HepG2 (cell line): ENCODE data around the gene MYL6. TPM values are rescaled to one million over a fixed set of nuclear protein-coding genes. Genes with fewer than 3 reads are reported as not detected.

ENCODE experiments used
- FOXO4 ChIP-seq: sonication (generic); formaldehyde crosslinking; conservative IDR thresholded peaks from 2 replicates; pipeline ENCODE4 v1.8.1; 2023; ENCODE audit warnings: missing genetic modification reagents
- MLLT10 ChIP-seq: sonication (generic); formaldehyde crosslinking; IDR thresholded peaks from 2 replicates; pipeline ENCODE4 v1.4.0; 2020; ENCODE audit warnings: missing genetic modification reagents
- MLX ChIP-seq: IDR thresholded peaks from 2 replicates; pipeline ENCODE4 v1.6.1; 2016
- PBX3 ChIP-seq: sonication (generic); formaldehyde crosslinking; IDR thresholded peaks from 2 replicates; pipeline ENCODE4 v1.8.1; 2023; ENCODE audit warnings: missing genetic modification reagents, inconsistent platforms, borderline replicate concordance
- POLR2A ChIP-seq, 2 experiments: IDR thresholded peaks; 2 replicates each; pipeline ENCODE4 v1.6.1; 2011; ENCODE audit warnings: low read depth in 2 of 2, low read length in 2 of 2, mild to moderate bottlenecking in 1 of 2, moderate library complexity in 1 of 2; ENCODE audit not compliant: insufficient read depth in 1 of 2
- RXRB ChIP-seq: IDR thresholded peaks from 2 replicates; pipeline ENCODE4 v1.6.1; 2016; ENCODE audit warnings: borderline replicate concordance, missing genetic modification reagents, missing compliant biosample characterization
- TFE3 ChIP-seq: IDR thresholded peaks from 2 replicates; pipeline ENCODE4 v1.6.1; 2016
- ZBTB7B ChIP-seq: sonication (generic); formaldehyde crosslinking; IDR thresholded peaks from 2 replicates; pipeline ENCODE4 v1.4.0; 2020; ENCODE audit warnings: missing genetic modification reagents
- ZFP90 ChIP-seq: sonication (generic); formaldehyde crosslinking; IDR thresholded peaks from 2 replicates; pipeline ENCODE4 v1.8.0; 2022; ENCODE audit warnings: missing genetic modification reagents, mild to moderate bottlenecking, inconsistent platforms, borderline replicate concordance
- ZIK1 ChIP-seq: sonication (generic); formaldehyde crosslinking; IDR thresholded peaks from 2 replicates; pipeline ENCODE4 v1.5.0; 2020; ENCODE audit warnings: mild to moderate bottlenecking, low read depth, missing genetic modification reagents, borderline replicate concordance
- ZNF20 ChIP-seq: sonication (generic); formaldehyde crosslinking; IDR thresholded peaks from 2 replicates; pipeline ENCODE4 v1.4.0; 2020; ENCODE audit warnings: mild to moderate bottlenecking, moderate library complexity, missing genetic modification reagents
- ZNF263 ChIP-seq: sonication (generic); formaldehyde crosslinking; IDR thresholded peaks from 2 replicates; pipeline ENCODE4 v1.4.0; 2020; ENCODE audit warnings: missing genetic modification reagents
- ZNF264 ChIP-seq: sonication (generic); formaldehyde crosslinking; IDR thresholded peaks from 2 replicates; pipeline ENCODE4 v1.4.0; 2020; ENCODE audit warnings: missing genetic modification reagents
- ZNF296 ChIP-seq: sonication (generic); formaldehyde crosslinking; conservative IDR thresholded peaks from 2 replicates; pipeline ENCODE4 v1.5.0; 2020; ENCODE audit warnings: mild to moderate bottlenecking, missing genetic modification reagents
- ZNF350 ChIP-seq: sonication (generic); formaldehyde crosslinking; IDR thresholded peaks from 2 replicates; pipeline ENCODE4 v1.4.0; 2020; ENCODE audit warnings: mild to moderate bottlenecking, low read depth, missing genetic modification reagents, borderline replicate concordance
- ZNF431 ChIP-seq: sonication (generic); formaldehyde crosslinking; IDR thresholded peaks from 2 replicates; pipeline ENCODE4 v1.9.0; 2022; ENCODE audit warnings: missing genetic modification reagents, low read depth, mild to moderate bottlenecking, borderline replicate concordance
- ZNF646 ChIP-seq: sonication (generic); formaldehyde crosslinking; IDR thresholded peaks from 2 replicates; pipeline ENCODE4 v1.9.0; 2021; ENCODE audit warnings: mild to moderate bottlenecking, missing genetic modification reagents
- ZNF768 ChIP-seq: sonication (generic); formaldehyde crosslinking; IDR thresholded peaks from 2 replicates; pipeline ENCODE4 v1.4.0; 2020; ENCODE audit warnings: missing genetic modification reagents
- ZSCAN25 ChIP-seq: sonication (generic); formaldehyde crosslinking; IDR thresholded peaks from 2 replicates; pipeline ENCODE4 v1.8.0; 2022; ENCODE audit warnings: mild to moderate bottlenecking, missing genetic modification reagents
- polyA plus RNA-seq, 8 experiments: library from polyadenylated mRNA; depleted of rRNA in 3 of 8; stranded (reverse) in 7 of 8; unstranded in 1 of 8; fragments of >200 nt; fragmentation: Illumina TruSeq in 4 of 8; extraction: Trizol in 4 of 8; gene quantifications; 2 replicates each; pipeline versions ENCODE4 v1.2.1 to v1.2.3, GENCODE V29; 2011 to 2016; ENCODE audit warnings: low read depth in 4 of 8, missing spikeins in 1 of 8, mixed read lengths in 1 of 8; ENCODE audit not compliant: insufficient read depth in 1 of 8
- total RNA-seq, 5 experiments: library from RNA; depleted of rRNA; stranded (reverse); fragments of >200 nt; fragmentation: Illumina TruSeq; extraction: Trizol; gene quantifications; 2 replicates each; pipeline ENCODE4 v1.2.3, GENCODE V29; 2016; ENCODE audit warnings: low read depth in 1 of 5

Gene MYL6
- total and polyA plus RNA-seq, 2 of the 13 experiments (the other 11 are each of a cell fraction or from before 2014, with no cell fraction given): 1,127 to 1,192 TPM

GRCh38 chr12:56151672-56152131, 6.5 kb upstream of the MYL6 start (continued):
- TF ChIP-seq ZNF646 (CRISPR knock-in tag) (no peak), ZNF20 (no peak), ZNF263 (CRISPR knock-in tag) (0 out of 2 replicates have a peak, but pooled peaks have one; percentile 30), TFE3 (CRISPR knock-in tag) (no peak), ZIK1 (0 out of 2 replicates have a peak, but pooled peaks have one; percentile 33), FOXO4 (CRISPR knock-in tag) (no peak), RXRB (CRISPR knock-in tag) (no peak), MLLT10 (no peak), ZNF264 (no peak), ZNF431 (no peak), ZNF350 (CRISPR knock-in tag) (0 out of 2 replicates have a peak, but pooled peaks have one; percentile 1), ZNF768 (CRISPR knock-in tag) (0 out of 2 replicates have a peak, but pooled peaks have one; percentile 17), PBX3 (CRISPR knock-in tag) (0 out of 2 replicates have a peak, but pooled peaks have one; percentile 26), ZBTB7B (CRISPR knock-in tag) (peak; percentile 64; the same call in 1 of the 2 replicates), ZFP90 (CRISPR knock-in tag) (no peak), ZNF296 (no peak), ZSCAN25 (CRISPR knock-in tag) (no peak), POLR2A (IDR thresholded peaks at IDR 0.05; ENCODE audit: insufficient read depth in 1 of 2, low read depth in 2 of 2, low read length in 2 of 2) (peak; percentile 47 to 59; a peak in 2 of 4 replicates), MLX (CRISPR knock-in tag) (no peak)
